ENCODE measurements around the gene TOMM70. TPM values are rescaled to one million over a fixed set of nuclear protein-coding genes. Genes with fewer than 3 reads are reported as not detected.

TOMM70 gene
- total and polyA plus RNA-seq, 2 of the 13 experiments (the other 11 are each of a cell fraction or from before 2014, with no cell fraction given), result 27.0 to 77.2 TPM

DNA sequence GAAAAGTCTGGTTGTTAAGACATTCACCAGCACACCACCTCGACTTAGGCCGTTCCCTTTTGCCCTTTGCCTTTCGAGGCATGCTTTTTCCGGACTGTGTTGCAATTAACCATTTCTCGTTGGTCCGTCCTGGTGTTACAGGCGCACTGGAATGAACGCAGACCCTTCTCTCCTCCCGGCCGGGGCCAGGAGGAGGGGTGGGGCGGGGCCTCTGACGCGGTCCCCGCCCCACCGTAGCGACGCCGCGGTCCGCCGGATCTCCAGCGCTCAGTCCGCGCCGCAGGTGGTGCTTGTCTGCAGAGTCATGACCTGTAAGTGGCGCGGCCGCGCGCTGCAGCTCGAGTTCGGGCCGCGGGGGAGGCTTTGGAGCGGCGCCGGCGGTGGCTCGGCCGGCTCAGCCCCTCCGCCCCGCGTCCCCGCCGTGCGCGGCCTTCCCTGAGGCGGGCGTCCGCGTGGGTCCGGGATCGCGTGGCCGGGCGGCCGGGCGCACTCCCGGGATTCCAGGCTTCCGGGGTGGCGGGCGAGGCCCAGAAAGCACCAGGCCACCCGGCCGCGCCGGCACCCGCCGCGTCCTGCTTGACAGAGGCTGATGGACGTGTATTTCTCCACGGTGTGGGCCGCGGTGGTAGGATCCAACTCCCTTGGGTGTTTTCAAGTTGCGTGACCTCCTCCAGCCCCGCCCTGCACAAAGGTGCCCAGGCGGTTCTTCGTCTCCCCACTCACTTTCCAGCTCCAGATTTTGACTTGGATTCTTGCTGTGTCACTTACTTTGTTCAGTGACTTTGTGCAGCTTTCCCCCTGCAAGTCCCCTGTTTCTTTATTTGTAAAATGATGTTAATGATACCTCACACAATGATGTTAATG lies 66.2 kb downstream of the TOMM70 start, which contains the start of gene NIT2 (continued):
- TF ChIP-seq, protein P1, sequence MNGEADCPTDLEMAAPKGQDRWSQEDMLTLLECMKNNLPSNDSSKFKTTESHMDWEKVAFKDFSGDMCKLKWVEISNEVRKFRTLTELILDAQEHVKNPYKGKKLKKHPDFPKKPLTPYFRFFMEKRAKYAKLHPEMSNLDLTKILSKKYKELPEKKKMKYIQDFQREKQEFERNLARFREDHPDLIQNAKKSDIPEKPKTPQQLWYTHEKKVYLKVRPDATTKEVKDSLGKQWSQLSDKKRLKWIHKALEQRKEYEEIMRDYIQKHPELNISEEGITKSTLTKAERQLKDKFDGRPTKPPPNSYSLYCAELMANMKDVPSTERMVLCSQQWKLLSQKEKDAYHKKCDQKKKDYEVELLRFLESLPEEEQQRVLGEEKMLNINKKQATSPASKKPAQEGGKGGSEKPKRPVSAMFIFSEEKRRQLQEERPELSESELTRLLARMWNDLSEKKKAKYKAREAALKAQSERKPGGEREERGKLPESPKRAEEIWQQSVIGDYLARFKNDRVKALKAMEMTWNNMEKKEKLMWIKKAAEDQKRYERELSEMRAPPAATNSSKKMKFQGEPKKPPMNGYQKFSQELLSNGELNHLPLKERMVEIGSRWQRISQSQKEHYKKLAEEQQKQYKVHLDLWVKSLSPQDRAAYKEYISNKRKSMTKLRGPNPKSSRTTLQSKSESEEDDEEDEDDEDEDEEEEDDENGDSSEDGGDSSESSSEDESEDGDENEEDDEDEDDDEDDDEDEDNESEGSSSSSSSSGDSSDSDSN (CRISPR knock-in tag; IDR thresholded peaks at IDR 0.05), result peak; percentile 60; the same call in 1 of the 2 replicates
- TF ChIP-seq SAFB2 (CRISPR knock-in tag; IDR thresholded peaks at IDR 0.05; ENCODE audit: borderline replicate concordance, low read depth) (no peak; the same call in 1 of the 2 replicates), ZNF530 (CRISPR knock-in tag; IDR thresholded peaks at IDR 0.05; ENCODE audit: low read depth) (no peak), NKX3-1 (CRISPR knock-in tag; IDR thresholded peaks at IDR 0.05) (no peak), MED1 (CRISPR knock-in tag; IDR thresholded peaks at IDR 0.05) (peak; percentile 71), GLI4 (CRISPR knock-in tag; IDR thresholded peaks at IDR 0.05; ENCODE audit: borderline replicate concordance) (no peak), CREB1 (IDR thresholded peaks at IDR 0.05) (peak; percentile 69), CREB1 (CRISPR knock-in tag; IDR thresholded peaks at IDR 0.05) (peak; percentile 75), EZH2 (conservative IDR thresholded peaks at IDR 0.05; ENCODE audit: low read depth, low read length) (no peak), ZNF563 (CRISPR knock-in tag; IDR thresholded peaks at IDR 0.05) (peak; percentile 41; the same call in 1 of the 2 replicates), RAD51 (IDR thresholded peaks at IDR 0.05; ENCODE audit: borderline replicate concordance) (no peak), ZNF12 (CRISPR knock-in tag; IDR thresholded peaks at IDR 0.05) (peak; percentile 76; the same call in 1 of the 2 replicates), BRCA1 (CRISPR knock-in tag; IDR thresholded peaks at IDR 0.05) (peak; percentile 84; the same call in 1 of the 2 replicates), ZBTB7A (CRISPR knock-in tag; IDR thresholded peaks at IDR 0.05) (no peak), JARID2 (CRISPR knock-in tag; IDR thresholded peaks at IDR 0.05; ENCODE audit: insufficient replicate concordance) (no peak), HNF4G (IDR thresholded peaks at IDR 0.05; ENCODE audit: borderline replicate concordance, low read depth, low read length) (0 out of 2 replicates have a peak, but pooled peaks have one; percentile 41), HNF4G (CRISPR knock-in tag; IDR thresholded peaks at IDR 0.05; ENCODE audit: borderline replicate concordance, low read depth) (no peak), MATR3 (CRISPR knock-in tag; IDR thresholded peaks at IDR 0.05) (no peak), MLLT10 (CRISPR knock-in tag; IDR thresholded peaks at IDR 0.05) (no peak), GTF3A (CRISPR knock-in tag; conservative IDR thresholded peaks at IDR 0.05) (no peak), FOXK2 (IDR thresholded peaks at IDR 0.05) (no peak), KLF13 (CRISPR knock-in tag; IDR thresholded peaks at IDR 0.05) (no peak), ZNF720 (CRISPR knock-in tag; IDR thresholded peaks at IDR 0.05) (no peak), ZNF224 (CRISPR knock-in tag; IDR thresholded peaks at IDR 0.05) (no peak)
- TF ChIP-seq, protein P2, sequence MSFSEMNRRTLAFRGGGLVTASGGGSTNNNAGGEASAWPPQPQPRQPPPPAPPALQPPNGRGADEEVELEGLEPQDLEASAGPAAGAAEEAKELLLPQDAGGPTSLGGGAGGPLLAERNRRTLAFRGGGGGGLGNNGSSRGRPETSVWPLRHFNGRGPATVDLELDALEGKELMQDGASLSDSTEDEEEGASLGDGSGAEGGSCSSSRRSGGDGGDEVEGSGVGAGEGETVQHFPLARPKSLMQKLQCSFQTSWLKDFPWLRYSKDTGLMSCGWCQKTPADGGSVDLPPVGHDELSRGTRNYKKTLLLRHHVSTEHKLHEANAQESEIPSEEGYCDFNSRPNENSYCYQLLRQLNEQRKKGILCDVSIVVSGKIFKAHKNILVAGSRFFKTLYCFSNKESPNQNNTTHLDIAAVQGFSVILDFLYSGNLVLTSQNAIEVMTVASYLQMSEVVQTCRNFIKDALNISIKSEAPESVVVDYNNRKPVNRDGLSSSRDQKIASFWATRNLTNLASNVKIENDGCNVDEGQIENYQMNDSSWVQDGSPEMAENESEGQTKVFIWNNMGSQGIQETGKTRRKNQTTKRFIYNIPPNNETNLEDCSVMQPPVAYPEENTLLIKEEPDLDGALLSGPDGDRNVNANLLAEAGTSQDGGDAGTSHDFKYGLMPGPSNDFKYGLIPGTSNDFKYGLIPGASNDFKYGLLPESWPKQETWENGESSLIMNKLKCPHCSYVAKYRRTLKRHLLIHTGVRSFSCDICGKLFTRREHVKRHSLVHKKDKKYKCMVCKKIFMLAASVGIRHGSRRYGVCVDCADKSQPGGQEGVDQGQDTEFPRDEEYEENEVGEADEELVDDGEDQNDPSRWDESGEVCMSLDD (CRISPR knock-in tag; IDR thresholded peaks at IDR 0.05; ENCODE audit: borderline replicate concordance), result peak; percentile 62; the same call in 1 of the 2 replicates
- TF ChIP-seq, protein P3, sequence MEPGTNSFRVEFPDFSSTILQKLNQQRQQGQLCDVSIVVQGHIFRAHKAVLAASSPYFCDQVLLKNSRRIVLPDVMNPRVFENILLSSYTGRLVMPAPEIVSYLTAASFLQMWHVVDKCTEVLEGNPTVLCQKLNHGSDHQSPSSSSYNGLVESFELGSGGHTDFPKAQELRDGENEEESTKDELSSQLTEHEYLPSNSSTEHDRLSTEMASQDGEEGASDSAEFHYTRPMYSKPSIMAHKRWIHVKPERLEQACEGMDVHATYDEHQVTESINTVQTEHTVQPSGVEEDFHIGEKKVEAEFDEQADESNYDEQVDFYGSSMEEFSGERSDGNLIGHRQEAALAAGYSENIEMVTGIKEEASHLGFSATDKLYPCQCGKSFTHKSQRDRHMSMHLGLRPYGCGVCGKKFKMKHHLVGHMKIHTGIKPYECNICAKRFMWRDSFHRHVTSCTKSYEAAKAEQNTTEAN (CRISPR knock-in tag; conservative IDR thresholded peaks at IDR 0.05), result 0 out of 2 replicates have a peak, but pooled peaks have one; percentile 25
